Renal pelvis (tissue), 4 donors: ENCODE measurements around the gene VAMP5. TPM values are rescaled to one million over a fixed set of nuclear protein-coding genes. Genes with fewer than 3 reads are reported as not detected.
A peak's percentile ranks its signal among the peaks of the same experiment; 100 is the strongest.
"Not testable (repeated sequence)": the region's sequence is repeated elsewhere in the genome, so short reads cannot be mapped to it uniquely, and the experiment has no call there.

ENCODE experiments used
- DNase-seq: peaks from one replicate; pipeline ENCODE4 v3.0.0-alpha.2; 2013
- polyA plus RNA-seq, 3 donors: library from polyadenylated mRNA; unstranded; fragments of 120-200 nt; gene quantifications; one replicate each; pipeline ENCODE4 v1.2.1, GENCODE V29; 2013; ENCODE audit not compliant: insufficient read length in 3 of 3

VAMP5 gene
- polyA plus RNA-seq, 3 donors = 39.0 to 46.1 (median 44.5) TPM

DNA sequence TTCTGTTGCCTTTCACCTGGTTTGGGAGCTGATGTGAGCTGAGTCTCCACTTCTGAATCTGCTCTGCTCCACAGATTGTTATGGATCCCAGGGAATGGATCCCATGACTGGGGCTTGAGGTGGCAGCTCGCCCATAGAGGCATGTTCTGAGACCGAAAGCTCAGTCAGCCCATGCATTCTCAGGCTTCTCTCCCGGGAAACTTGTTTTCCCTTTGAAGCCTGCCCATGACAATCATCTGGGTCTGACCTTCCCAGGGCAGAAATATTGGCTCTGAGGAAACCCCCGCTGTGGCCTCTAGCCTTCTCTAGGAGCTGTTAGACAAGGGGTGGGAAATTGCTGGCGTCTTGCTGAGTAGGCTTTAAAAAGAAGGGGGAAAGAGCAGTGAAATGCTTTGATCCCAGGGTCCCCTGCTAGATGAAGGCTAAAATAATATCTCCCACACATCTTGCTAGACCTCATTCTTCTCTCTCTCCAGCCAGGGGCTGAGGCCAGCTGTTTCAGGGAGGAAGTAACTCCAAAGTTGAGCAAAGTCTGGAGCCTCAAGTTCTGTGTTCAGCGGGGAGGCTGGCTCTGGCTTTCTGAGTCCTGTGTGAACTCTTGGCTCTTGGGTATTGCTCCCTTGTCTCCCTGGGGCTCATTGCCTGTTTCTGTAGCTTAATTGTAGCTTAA is 4.8 kb upstream of the VAMP5 start:
- no peak for DNase-seq

- DNase-seq = no peak
These were observed 4.0 kb upstream of the VAMP5 start for GRCh38 chr2:85580206-85580605.

DNA sequence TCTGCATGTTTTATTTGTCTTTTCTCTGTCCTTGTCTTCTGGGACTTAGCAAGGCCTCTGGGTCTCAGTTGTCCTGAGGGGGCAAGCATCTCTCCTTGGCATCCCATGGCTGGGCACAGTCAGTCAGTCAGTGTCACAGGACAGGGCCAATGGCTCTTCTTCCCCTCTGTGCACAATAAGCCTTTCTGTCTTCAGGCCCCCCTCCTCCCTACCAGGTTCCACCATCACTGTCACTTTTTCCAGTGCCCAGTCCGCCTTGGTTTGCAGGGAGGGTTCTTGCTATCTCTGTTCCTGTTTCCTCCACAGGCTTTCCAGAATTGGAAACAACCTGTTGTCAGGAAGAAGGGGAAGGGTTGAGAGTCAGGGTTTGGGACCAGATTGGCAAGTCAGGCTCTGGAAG is 1.7 kb upstream of the VAMP5 start:
- no peak for DNase-seq

- no peak for DNase-seq
These were observed 421 bp upstream of the VAMP5 start for GRCh38 chr2:85583667-85584353.

DNA sequence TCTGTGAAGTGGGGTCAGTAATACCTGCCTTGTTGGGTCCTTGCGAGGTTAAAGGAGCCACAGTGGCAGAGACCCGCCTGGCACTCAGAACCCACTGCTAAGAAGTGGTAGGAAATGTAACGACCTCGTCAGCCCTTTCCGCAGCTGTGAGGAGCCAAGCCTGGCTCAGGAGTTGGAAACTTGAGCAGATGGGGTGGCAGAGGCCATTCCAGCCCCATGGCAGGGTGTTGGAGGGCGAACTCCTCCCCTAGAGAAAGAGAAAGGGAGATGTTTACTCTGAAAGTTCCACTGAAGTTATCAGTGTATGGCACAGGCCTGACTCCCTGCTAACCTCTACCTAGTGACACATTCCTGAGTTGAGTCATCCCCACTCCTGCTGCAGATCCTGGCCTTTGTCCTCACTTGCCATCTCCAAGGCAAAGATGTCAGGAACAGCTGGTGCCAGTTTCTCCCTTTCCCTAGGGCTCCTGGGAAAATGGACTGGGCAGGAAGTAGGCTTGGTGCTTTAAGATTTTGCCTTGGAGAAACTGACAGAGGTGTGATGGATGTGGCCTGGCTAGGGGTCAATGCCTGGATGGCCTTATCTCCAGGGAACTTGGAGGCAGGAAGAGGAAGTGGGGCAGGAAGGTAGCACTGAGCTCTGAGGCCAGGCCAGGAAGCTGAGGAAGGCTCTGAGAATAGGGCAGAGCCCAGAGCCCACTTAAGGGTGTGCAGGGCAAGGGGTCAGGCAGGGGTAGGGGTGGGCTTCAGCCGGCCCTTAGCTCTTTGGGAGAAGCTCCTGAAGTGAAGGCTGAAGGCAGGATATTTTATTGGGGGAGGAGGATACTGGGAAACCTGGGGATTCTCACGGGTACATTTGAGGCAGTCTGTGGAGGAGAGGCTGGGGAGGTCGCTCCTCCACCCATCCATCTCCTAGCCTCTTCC is 888 bp downstream of the VAMP5 start:
- no peak for DNase-seq

DNA sequence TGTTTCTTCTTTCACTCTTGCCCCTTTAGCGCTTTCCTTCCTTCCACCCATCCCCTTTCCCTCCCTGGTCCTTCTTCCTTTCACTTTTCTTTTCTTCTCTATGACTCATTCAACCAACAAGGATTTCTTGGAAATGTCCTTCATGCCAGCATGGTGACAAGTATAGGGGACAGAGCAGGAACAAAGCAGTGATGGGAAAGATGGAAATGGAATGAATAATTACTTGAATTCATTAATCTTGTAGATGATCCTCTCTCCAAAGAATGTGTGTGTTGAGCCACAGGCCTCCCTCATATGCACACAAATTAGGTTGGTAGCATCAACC is 1.5 kb downstream of the VAMP5 start:
- DNase-seq = no peak

GRCh38 chr2:85588236-85588635 is 4.0 kb downstream of the VAMP5 start:
- DNase-seq = no peak

GRCh38 chr2:85588645-85589044 is 4.4 kb downstream of the VAMP5 start:
- DNase-seq = no peak

GRCh38 chr2:85589181-85589580 is 5.0 kb downstream of the VAMP5 start:
- DNase-seq = no peak

GRCh38 chr2:85589982-85590791 is 6.0 kb downstream of the VAMP5 start:
- DNase-seq = no peak

- DNase-seq = no peak
These were observed 6.7 kb downstream of the VAMP5 start for GRCh38 chr2:85590950-85591349.

- DNase-seq = no peak
These were observed 7.3 kb downstream of the VAMP5 start for GRCh38 chr2:85591563-85591962.

DNA sequence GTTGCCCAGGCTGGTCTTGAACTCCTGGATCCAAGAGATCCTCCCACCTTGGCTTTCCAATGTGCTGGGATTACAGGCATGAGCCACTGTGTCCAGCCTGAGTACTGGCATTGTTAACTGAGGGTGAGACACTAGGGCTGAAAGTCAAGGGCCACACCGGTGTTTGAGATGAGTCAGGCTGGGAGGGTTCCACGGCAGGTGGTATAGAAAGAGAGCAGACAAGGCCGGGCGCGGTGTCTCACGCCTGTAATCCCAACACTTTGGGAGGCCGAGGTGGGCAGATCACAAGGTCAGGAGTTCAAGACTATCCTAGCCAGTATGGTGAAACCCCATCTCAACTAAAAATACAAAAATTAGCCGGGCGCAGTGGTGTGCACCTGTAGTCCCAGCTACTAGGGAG is 8.1 kb downstream of the VAMP5 start:
- not testable (repeated sequence) for DNase-seq

- no peak for DNase-seq
These were observed 8.8 kb downstream of the VAMP5 start for GRCh38 chr2:85593023-85593422.

GRCh38 chr2:85594715-85595300 is 10.6 kb downstream of the VAMP5 start:
- no peak for DNase-seq

GRCh38 chr2:85595301-85596025 is 11.2 kb downstream of the VAMP5 start, which contains the start of gene RNF181:
TSS of gene RNF181 (plus strand) at chr2:85595745. CDS start at chr2:85595764, 19 bp downstream.
- peak; percentile 98 for DNase-seq

DNA sequence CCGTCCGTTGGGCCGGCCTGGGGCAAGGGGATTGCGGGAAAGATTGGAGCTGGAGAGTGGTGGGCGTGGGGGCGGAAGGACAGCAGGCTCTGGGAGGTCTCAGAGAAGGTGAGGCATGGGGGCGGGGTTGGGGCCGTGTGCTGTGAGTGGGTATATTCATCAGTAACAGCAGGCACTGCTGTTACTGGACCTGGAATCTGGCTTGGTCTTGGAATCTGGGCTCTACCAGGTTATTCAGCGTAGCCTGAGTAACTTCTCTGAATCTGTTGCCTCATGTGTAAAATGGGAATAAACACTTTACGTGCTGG is 11.7 kb downstream of the VAMP5 start:
- no peak for DNase-seq

DNA sequence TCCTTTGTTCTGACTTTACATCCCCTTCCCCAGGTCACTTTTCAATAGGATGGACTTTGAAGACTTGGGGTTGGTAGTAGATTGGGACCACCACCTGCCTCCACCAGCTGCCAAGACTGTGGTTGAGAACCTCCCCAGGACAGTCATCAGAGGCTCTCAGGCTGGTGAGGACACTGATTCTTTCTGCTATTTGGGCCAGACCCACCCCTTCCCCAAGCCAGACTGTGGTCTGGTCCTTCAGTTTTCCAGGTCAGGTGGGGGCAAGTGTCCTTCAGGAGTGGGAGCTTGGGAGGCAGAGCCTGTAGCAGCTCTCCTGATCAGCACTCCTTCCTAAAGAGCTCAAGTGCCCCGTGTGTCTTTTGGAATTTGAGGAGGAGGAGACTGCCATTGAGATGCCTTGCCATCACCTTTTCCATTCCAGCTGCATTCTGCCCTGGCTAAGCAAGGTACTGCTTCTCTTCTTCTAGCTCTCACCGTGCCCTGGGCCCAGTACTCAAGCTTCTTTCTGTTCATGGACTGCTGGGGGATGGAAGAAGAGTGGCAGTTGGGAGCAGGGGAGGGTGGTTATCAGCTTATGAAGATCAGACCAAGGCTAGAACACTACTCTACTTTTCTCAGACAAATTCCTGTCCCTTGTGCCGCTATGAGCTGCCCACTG is 12.4 kb downstream of the VAMP5 start:
- DNase-seq = no peak

GRCh38 chr2:85597241-85597640 is 13.0 kb downstream of the VAMP5 start:
- DNase-seq = no peak

GRCh38 chr2:85598594-85599340 is 14.5 kb downstream of the VAMP5 start:
- DNase-seq = no peak
